GM21515 (cell line): ENCODE measurements around the gene NOL4L.

Experiments
- ATAC-seq: cut with Tn5 transposase; IDR thresholded peaks from one replicate; pipeline ENCODE4 v1.9.1; 2021; ENCODE audit not compliant: unreplicated experiment

The NOL4L gene

DNA sequence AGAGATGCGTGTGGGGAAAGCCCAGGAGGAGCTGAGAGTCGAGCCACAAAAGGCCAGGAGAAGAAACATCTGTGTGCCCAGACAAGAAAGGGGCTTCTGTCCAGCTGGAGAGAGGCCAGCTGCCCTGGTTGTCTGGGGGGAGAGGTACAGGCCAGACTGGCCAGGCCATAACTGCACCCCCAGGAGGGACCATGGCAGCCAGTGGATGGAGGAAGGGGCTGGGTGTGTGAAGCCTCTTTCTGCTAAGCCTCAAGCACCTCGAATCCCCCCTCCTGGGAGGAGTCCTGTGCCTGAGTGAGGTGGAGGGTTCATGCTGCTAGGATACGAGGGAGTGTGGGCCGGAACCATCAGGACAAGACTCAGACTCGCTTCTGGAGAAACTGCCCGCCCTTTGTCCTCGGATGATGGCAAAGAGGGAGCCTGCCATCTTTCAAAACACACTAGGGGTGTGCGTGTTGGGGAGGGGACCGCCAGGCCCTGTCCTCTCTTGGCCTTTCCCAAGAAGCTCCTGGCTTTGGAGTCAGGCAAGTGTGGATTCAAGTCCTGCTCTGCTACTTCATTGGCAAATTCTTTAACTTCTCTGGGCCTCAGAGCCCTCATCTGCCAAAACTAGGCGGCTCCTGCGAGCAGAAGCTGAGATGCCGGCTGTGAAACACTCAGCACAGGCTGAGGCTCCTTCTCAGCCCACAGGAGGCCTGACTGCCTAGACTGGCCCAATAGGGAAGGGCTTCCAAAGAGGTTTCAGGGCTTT lies 136.7 kb downstream of the NOL4L start:
- ATAC-seq = no peak

GRCh38 chr20:32447136-32448027 lies 137.8 kb downstream of the NOL4L start:
- no peak for ATAC-seq

DNA sequence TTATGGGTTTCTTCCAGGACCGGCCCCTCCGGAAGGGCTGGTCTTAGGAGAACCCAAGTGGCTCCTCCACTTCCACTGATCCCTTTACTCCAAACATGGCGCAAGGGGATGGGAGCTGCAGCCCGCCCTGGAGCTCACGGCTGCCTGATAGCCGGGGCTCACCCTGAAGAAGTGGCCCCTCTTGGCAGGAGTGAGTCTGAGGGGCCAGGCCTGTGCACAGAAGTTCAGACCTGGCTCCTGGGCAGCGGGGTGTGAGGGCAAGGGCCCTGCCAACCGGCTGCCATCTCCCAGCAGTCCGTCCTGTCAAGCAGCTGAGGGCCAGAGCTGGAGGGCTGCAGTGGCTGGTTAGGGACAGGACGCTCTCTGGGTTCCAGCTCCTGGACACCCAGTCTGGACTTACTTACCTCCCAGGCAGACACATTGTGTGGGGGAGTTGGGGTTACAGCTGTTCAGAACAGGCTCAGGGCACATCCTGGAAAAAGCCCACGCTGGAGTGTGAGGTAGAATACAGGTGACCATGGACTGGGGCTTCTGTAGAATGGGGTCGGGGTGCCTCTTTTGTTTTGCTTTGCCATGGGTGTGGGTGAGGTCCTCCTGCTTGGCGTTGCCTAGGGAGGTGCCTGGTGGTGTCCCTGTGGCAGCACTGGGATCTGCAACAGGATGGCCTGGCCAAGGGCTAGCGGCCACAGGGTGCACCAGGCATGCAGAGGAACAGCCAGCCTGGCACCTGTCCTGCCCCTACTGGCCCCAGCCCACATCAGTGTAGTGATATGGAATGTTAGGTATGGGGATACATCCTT lies 138.6 kb downstream of the NOL4L start:
- no peak for ATAC-seq

DNA sequence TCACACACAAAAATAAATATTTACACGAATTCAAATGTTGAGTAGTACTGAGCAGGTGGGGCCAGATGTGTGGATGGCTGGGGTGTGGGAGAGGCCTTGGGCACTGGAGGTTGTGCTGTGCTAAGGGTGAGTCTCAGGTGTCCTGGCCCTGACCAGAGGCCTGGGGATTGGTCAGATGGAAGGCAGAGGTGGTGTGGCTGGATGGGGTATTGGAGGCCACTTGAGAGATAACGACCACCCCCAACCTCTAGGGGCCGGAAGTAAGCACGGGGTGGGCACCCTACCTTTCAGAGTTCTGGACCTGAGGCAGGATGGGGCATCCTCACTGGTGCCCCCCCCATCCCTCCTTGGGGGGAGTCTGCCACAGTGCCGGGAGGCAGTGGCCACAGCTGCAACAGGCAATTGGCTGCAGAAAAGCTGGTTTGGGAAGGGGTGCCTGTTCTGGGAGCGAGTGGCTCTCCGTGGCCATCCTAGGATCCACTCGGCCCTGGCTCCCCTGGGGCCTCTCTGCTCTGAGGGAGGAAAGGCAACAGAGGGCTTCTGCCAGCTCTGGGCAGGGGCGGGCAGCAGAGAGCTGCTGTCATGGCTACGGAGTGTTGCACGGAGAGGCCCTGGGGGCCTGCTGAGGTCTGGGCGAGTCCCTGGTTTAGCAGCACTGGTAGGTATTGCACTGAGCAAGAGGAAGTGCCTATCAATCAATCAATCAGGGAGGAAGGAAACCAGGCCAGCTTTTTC lies 139.4 kb downstream of the NOL4L start:
- ATAC-seq = no peak

DNA sequence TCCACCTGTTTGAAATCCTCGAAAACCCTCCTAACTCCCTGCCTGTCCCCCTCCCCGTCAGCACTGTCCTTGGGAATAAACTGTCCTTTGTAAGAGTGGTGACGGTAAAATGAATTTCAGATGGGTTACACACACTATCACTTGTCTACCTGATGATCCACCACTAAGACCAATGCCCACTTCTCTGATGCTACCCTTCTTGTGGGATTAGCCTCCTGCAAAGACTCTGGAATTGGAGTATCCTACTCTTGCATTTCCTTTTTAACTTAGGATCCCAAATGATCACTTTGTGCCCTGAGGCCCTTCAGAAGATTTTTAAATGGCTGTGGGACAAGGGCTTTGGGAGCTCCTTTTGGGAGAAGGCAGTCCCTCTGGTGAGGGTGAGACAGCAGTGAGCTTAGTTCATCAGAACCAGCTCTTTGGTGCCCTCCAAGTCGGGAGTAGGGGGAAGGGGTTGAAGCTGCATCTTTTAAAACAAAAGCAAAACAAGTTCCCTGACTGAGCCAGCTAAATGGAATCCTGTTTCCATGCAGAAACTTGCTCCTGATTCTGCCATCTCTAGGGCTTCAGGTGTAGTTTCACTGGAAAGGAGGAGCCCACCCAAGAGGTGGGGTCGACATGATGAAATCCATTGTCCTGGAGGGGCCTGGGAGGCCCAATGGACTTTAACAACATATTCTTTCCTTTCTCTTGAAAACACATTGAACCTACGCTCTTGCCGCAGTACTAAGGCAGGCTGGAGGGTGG lies 140.5 kb downstream of the NOL4L start:
- ATAC-seq = no peak

DNA sequence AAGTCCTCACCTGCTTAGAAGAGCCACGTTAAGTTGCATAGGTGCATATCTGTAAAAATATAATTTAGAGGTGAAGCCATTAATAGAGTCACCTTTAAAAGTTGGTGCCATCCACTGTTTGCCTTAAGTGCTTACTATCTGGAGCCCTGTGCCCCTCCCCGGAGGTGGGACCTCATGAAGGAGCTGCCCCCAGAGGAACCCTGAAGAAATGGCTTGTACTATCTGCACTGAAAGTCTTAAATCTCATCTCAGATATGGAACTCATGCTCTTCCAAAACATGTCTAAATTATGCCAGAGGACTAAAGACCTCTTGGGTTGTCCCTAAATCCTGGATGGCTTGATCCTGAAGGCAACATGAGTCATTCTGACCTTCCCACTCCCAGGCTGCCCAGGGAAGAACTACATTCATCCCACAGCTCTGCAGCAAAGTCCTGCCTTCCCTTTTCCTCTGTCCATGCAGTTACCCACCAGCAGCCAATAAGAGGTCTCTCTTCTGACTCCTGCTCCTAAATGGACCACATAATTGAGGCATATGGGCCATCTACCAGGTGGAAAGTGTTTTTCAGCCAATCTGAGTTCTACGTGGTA lies 141.7 kb downstream of the NOL4L start:
- no peak for ATAC-seq

- no peak for ATAC-seq
Measured at GRCh38 chr20:32442630-32443373, 142.3 kb downstream of the NOL4L start.

- ATAC-seq = no peak
Measured at GRCh38 chr20:32441638-32442037, 143.5 kb downstream of the NOL4L start.

- ATAC-seq = no peak
Measured at GRCh38 chr20:32440758-32441078, 144.4 kb downstream of the NOL4L start.

- ATAC-seq = no peak
Measured at GRCh38 chr20:32440069-32440757, 144.9 kb downstream of the NOL4L start.

DNA sequence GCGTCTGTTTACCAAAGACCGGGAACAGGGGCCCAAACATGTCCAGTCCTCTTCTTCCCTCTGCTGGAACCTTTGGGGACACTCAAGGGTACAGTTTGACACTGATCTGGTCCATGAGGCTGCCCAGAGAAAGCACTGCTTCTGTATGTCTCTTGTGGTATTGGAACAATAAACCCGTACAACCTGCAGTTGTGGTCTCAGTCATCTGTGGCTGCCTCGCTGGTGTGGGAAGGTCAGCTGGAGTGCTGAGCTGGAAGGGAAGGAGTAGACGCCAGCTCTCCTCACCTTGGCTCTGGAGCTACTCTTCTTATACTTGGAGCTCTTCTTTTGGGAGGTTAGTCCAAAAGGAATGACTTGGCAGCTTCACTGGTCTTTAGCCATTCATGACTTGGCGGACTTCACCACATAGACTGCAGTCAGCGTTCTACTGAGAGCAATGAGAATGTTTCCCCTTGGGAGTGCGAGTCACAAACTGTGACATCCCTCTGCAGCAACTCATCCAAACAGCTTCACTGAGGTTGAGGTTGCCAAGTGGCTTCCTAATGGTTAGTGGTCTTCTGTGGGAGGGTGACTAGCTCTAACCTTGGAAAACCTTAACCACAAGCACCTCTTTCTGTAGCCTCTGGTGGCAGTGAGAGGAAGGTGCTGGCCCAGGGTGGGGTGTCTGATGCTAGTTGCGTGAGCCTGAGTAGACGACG lies 145.9 kb downstream of the NOL4L start:
- ATAC-seq = no peak

DNA sequence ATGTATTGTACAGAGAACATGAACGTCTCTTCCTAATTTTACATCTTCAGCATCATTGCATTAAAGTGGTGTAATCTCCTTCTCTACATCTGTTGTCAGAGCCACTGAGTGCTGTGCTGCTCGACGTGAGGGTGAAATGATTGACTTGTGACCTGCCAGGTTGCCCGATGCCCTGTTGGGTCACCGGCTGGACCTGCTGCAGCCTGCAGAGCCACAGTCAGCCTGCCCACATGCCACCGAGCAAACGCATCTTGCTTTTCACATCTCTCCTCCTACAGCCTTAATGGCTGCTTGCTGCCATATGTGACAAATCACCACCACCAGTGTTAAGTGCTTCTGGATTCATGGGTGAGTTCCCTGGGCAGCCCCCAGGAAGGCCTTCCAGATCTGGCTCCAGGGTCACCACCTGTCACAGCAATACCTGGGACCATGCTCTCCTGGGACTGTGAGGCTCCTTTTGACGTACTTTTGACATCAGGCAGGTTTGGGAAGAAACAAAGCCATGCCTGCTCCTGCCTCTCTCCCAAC lies 146.7 kb downstream of the NOL4L start:
- no peak for ATAC-seq

GRCh38 chr20:32437391-32438074 lies 147.6 kb downstream of the NOL4L start:
- ATAC-seq = no peak

DNA sequence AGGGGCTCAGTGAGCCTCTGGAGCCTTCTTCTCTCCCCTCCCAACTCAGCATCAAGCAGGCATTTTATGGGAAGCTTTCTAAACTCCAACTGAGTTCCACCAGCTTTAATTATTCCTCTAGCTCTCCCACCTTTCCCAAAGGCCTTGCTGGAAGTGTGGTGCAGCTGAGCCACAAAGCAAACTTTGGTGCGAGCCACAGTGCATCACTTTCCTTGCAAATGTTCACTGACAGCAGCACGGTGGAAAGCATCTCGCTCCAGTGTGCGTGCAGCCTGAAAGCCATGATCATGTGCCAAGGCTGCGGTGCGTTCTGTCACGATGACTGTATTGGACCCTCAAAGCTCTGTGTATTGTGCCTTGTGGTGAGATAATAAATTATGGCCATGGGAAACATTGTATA lies 148.2 kb downstream of the NOL4L start:
- ATAC-seq = no peak

DNA sequence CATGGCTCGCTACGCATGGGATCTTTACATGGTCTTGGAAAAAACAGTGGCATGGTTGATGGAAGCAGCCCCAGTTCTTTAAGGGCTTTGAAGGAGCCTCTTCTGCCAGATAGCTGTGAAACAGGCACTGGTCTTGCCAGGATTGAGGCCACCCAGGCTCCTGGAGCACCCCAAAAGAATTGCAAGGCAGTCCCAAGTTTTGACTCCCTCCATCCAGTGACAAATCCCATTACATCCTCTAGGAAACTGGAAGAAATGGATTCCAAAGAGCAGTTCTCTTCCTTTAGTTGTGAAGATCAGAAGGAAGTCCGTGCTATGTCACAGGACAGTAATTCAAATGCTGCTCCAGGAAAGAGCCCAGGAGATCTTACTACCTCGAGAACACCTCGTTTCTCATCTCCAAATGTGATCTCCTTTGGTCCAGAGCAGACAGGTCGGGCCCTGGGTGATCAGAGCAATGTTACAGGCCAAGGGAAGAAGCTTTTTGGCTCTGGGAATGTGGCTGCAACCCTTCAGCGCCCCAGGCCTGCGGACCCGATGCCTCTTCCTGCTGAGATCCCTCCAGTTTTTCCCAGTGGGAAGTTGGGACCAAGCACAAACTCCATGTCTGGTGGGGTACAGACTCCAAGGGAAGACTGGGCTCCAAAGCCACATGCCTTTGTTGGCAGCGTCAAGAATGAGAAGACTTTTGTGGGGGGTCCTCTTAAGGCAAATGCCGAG lies 148.8 kb downstream of the NOL4L start:
- ATAC-seq = no peak

DNA sequence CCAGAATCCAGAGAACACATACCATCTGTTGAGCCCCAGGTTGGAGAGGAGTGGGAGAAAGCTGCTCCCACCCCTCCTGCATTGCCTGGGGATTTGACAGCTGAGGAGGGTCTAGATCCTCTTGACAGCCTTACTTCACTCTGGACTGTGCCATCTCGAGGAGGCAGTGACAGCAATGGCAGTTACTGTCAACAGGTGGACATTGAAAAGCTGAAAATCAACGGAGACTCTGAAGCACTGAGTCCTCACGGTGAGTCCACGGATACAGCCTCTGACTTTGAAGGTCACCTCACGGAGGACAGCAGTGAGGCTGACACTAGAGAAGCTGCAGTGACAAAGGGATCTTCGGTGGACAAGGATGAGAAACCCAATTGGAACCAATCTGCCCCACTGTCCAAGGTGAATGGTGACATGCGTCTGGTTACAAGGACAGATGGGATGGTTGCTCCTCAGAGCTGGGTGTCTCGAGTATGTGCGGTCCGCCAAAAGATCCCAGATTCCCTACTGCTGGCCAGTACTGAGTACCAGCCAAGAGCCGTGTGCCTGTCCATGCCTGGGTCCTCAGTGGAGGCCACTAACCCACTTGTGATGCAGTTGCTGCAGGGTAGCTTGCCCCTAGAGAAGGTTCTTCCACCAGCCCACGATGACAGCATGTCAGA lies 149.6 kb downstream of the NOL4L start:
- ATAC-seq = no peak
